Skeletal muscle tissue (tissue), 4 donors: ENCODE measurements around the gene CDH23. TPM values are rescaled to one million over a fixed set of nuclear protein-coding genes. Genes with fewer than 3 reads are reported as not detected.

Source experiments
- H3K27ac ChIP-seq: one replicate; pipeline ENCODE4 v1.7.0; 2013; ENCODE audit warnings: mild to moderate bottlenecking, low read depth, low read length, inconsistent platforms
- H3K27me3 ChIP-seq, 3 donors: one replicate each; pipeline ENCODE4 v1.7.0; 2013; ENCODE audit warnings: low read length in 3 of 3; ENCODE audit not compliant: control insufficient read depth in 3 of 3, insufficient read depth in 3 of 3
- H3K36me3 ChIP-seq, 3 donors: one replicate each; pipeline ENCODE4 v1.7.0; 2013; ENCODE audit warnings: low read length in 3 of 3; ENCODE audit not compliant: control insufficient read depth in 3 of 3, insufficient read depth in 3 of 3
- H3K4me1 ChIP-seq, 3 donors: one replicate each; pipeline ENCODE4 v1.7.0; 2013; ENCODE audit warnings: low read length in 3 of 3, mild to moderate bottlenecking in 3 of 3; ENCODE audit not compliant: control insufficient read depth in 3 of 3, insufficient read depth in 3 of 3
- H3K4me3 ChIP-seq, 3 donors: one replicate each; pipeline ENCODE4 v1.7.0; 2013; ENCODE audit warnings: low read length in 3 of 3
- H3K9ac ChIP-seq, 3 donors: one replicate each; pipeline ENCODE4 v1.7.0; 2013; ENCODE audit warnings: low read length in 3 of 3, mild to moderate bottlenecking in 3 of 3, moderate library complexity in 2 of 3, low read depth in 1 of 3
- H3K9me3 ChIP-seq, 3 donors: one replicate each; pipeline ENCODE4 v1.7.0; 2013; ENCODE audit warnings: low read length in 3 of 3; ENCODE audit not compliant: control insufficient read depth in 3 of 3
- total RNA-seq: library from RNA; depleted of rRNA; stranded (reverse); fragments of >200 nt; gene quantifications from one replicate; pipeline ENCODE4 v1.2.3, GENCODE V29; 2014
- donor health status: Osteomylitis.

CDH23 gene
- total RNA-seq, 1 donor from 2014 or later, result 3.7 TPM

DNA sequence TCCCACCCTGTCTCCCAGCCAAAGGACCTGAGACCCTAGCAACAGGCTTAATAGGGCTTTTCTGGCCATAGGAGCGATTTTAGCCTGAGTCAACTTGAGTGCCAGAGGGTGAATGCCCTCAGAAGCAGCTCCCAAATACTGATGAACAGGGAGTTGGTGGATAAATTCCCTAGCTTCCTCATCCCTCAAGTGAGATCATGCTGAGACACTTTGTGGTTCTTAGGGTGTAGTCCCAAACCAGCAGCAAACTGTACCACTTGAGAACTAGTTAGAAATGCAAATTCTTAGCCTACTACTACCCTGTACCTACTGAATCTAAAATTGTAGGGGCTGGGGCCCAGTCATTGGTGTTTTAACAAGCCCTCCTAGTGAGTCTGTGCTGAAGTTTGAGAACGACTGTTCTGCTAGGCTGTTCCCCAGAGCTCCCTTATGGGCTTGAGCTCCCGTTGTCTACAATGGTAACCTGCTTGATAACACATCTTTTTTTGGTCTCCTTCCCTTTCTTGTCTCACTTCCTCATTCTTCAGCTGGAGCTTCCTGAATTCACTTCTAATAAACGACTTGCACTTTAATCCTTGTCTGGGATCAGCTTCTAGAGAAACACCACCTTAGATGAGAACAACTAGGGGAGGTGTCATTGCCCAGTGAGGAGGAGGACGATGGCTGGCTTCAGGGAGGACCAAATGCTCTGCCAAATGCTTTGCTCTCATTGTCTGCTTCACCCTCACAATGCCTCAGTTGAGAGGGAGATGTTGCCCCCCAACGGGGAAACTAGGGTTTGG, 18.2 kb upstream of the CDH23 start:
- H3K9ac ChIP-seq, result no peak overlapping the region
- H3K27ac ChIP-seq, result no peak overlapping the region
- peaks cover 5 to 10% (median 5%) of the 10 kb centered on the region in 3 donors for H3K4me1 ChIP-seq
- no peaks in the 10 kb centered on the region for H3K27me3 ChIP-seq
- H3K36me3 ChIP-seq, result no peaks in the 10 kb centered on the region
- no peak overlapping the region for H3K4me3 ChIP-seq
- no peaks in the 10 kb centered on the region for H3K9me3 ChIP-seq

DNA sequence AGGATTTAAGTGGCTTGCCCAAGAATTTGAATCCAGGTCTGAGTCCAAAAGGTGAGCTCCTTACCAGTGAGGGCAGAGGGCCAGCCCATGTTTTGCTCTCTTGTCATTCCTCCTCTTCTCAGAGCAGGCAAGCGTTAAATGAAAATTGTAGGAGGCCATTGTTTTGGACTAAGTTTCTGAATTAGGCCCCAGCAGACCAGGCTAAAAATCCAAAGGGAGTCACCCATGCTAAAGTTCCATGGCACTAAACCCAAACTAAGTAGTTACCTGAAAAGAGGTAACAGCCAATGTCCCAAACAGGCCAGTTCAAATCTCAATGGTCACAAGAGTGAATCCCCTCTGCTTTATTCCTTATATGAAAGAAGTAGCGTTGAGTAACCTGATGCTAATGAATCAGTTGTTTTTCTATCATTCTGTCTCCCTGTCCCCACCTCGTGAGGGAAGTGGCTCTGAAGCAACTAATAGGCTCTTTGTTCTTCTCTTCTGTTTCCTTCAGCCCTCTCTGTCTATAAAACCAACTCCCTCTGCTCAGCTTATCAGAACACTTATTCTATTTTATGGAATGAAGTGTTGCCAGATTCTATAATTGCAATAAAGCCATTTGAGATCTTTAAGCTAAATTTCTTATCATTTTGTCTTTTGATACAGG, 17.5 kb upstream of the CDH23 start:
- Histone ChIP-seq H3K4me1 (peaks cover 5 to 10% (median 5%) of the 10 kb centered on the region in 3 donors), H3K4me3 (no peak overlapping the region), H3K9me3 (no peaks in the 10 kb centered on the region), H3K36me3 (no peaks in the 10 kb centered on the region), H3K27ac (no peak overlapping the region), H3K9ac (no peak overlapping the region), H3K27me3 (no peaks in the 10 kb centered on the region)

DNA sequence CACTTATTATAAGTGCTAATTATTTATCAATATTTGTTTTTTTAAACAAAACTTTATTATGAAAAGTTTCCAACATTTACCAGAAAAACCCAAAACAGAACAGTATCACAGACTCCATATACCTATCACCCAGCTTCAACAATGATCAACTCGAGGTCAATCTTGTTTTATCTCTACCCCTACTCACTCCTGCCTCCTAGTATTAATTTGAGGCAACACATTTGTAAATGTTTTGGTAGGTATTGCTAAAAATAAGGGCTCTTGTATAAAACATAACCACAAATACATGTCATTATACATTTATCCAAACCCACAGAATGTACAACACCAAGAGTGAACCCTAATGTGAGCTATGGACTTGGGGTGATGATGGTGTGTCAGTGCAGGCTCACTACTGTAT, 15.9 kb upstream of the CDH23 start:
- Histone ChIP-seq H3K36me3 (no peaks in the 10 kb centered on the region), H3K4me3 (no peak overlapping the region), H3K9me3 (no peaks in the 10 kb centered on the region), H3K27me3 (no peaks in the 10 kb centered on the region), H3K27ac (no peak overlapping the region), H3K4me1 (peaks cover 5 to 12% (median 5%) of the 10 kb centered on the region in 3 donors), H3K9ac (no peak overlapping the region)

DNA sequence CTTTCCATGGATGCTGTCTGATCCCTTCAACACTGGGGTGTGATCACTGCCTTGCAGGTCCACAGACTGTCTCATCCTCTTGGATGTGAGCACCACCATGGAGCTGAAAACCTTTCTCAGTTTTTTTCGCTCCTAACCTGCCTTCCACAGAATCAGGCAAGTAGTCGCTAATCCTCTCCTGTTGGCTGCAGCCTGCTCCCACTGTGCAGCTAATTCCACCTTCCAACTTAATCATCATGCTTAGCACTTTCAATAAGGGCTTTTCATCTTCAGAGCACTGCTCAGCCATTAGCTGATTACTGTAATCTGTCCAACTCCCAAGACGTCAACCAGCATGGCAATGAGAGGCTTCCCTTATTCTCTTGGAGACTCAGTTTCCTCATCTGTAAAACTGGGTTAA, 15.1 kb upstream of the CDH23 start:
- H3K4me1 ChIP-seq, result peaks cover 5 to 11% (median 5%) of the 10 kb centered on the region in 3 donors
- H3K9ac ChIP-seq, result no peak overlapping the region
- H3K4me3 ChIP-seq, result no peak overlapping the region
- no peaks in the 10 kb centered on the region for H3K36me3 ChIP-seq
- no peaks in the 10 kb centered on the region for H3K9me3 ChIP-seq
- H3K27ac ChIP-seq, result no peak overlapping the region
- H3K27me3 ChIP-seq, result no peaks in the 10 kb centered on the region

DNA sequence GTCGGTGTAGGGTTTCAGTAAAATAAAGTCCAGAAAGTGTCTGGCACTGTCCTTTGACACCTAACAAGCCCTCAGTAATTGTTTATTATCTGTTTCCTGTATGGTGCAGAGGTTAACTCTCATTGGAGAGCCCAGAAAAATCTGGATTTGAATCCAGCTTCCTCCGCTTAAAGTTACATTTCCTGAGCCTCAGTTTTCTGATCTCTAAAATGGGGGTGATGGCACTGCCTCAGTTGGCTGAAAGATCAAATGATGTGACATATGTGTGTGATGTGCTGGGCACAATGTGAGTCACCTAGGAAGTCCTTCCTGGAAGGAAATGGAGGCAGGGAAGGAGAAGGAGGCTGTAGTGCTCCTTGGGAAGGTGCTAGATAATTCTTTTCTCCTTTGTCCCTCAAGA, 14.7 kb upstream of the CDH23 start:
- Histone ChIP-seq H3K9ac (no peak overlapping the region), H3K4me3 (no peak overlapping the region), H3K27ac (no peak overlapping the region), H3K36me3 (no peaks in the 10 kb centered on the region), H3K9me3 (no peaks in the 10 kb centered on the region), H3K4me1 (peaks cover 1 to 7% (median 2%) of the 10 kb centered on the region in 3 donors), H3K27me3 (no peaks in the 10 kb centered on the region)

DNA sequence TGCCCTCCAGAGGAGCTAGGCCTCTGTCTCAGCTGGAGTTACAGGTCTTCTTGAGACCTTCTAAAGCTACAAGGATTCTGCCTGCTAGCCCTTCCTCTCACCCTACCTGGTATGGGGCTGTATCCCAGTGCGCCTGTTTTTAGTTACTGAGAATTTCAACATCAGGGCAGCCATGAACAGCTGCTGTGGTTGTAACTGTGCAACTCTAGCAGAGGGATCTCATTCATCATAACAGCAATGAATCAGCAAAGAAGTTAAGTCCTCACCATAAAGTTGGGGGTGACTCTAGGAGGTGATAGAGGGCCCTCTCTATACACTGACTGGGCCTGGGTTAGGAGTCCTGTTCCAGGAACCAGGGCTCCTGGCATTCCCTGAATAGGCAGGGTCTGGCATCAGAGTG, 14.0 kb upstream of the CDH23 start:
- Histone ChIP-seq H3K9ac (no peak overlapping the region), H3K9me3 (no peaks in the 10 kb centered on the region), H3K4me1 (peaks cover 0 to 5% (median 0%) of the 10 kb centered on the region in 3 donors), H3K36me3 (no peaks in the 10 kb centered on the region), H3K27ac (no peak overlapping the region), H3K27me3 (peaks cover 0 to under 1% (median 0%) of the 10 kb centered on the region in 3 donors), H3K4me3 (no peak overlapping the region)

DNA sequence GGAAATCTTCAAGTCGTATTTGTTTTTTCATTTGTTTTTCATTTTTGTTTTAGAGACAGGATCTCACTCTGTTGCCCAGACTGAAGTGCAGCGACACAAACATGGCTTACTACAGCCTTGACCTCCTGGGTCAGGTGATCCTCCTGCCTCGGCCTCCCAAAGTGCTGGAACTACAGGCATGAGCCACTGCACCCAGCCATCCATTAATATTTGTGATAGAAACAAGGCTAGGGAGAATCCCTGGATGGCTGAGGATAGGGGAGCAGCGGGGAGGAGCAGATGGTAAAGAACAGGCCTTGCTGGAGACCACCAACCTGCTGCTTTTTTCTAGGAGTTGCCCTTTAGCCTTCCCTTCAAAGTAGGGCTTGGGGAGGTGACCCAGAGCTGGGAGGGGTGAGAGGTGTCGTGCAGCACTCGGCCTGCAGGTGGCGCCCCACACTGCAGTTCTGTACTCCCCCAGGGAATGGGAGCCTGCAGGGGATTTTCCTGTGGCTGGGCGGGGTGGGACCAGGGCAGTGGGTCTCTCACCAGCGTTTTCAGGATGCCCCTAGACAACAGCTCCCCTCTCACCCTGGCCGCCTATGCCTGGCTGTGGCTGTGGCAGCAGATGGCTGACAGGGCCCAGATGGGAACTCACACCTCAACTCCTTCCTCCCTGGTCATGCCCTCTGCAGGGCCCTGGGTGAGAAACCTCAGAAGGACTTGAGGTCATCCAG, 12.6 kb upstream of the CDH23 start:
- H3K4me1 ChIP-seq, result peaks cover 0 to 5% (median 0%) of the 10 kb centered on the region in 3 donors
- no peaks in the 10 kb centered on the region for H3K9me3 ChIP-seq
- H3K36me3 ChIP-seq, result no peaks in the 10 kb centered on the region
- peaks cover 0 to 3% (median 2%) of the 10 kb centered on the region in 3 donors for H3K27me3 ChIP-seq
- no peak overlapping the region for H3K27ac ChIP-seq
- no peak overlapping the region for H3K4me3 ChIP-seq
- H3K9ac ChIP-seq, result no peak overlapping the region

DNA sequence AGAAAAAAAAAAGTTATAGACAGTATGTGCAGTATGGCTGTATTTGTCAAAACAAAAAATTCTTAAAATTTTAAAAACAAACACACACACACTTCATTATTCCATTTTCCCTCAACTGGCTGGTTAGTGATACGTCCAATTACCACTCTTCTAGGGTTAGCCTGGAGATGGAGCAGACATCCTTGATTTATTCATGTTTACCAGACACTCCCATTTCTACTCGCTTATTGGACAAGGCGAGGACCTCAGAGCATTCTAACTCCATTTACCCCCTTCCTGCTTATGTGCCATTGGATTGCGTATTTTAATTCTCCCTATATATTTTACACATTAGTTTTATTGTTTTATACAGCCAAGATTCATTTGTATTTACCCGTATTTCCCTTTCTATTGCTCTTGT, 8.5 kb upstream of the CDH23 start:
- Histone ChIP-seq H3K4me3 (no peak overlapping the region), H3K27ac (no peak overlapping the region), H3K27me3 (peaks cover 12 to 19% (median 17%) of the 10 kb centered on the region in 3 donors), H3K36me3 (no peaks in the 10 kb centered on the region), H3K9me3 (no peaks in the 10 kb centered on the region), H3K4me1 (peaks cover 0 to 2% (median 0%) of the 10 kb centered on the region in 3 donors), H3K9ac (no peak overlapping the region)

DNA sequence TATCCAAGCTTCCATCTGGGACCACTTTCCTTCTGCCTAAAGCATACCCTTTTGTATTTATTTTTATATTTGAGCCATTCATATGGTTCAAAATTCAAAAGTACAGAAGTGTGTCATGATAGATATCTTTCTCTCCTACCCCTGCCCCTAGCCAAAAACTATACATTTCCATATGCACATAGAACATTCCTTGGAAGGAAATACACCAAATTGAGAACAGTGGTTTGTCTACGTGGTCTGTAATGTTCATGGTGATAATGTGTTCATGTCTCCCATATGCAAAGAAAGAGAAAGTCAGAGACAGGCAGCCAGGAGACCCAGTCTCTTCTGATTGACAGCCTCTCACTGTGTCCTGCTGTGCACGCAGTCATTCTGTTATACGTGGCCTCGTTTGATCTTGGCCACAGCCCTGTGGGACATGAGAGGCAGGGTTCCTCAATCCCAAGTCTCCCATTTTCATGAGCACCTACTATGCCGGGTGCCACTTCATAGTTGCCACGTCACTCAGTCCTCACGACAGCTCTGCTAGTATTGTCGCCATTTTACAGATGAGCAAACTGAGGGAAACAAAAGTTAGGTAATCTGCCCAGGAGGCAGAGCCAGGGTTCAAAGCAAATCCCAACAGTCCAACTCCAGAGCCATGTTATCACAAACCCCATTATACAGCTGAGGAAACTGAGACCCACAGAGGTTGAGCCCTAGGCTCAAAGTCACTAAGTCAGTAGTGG, 8.0 kb upstream of the CDH23 start:
- H3K36me3 ChIP-seq, result no peaks in the 10 kb centered on the region
- no peaks in the 10 kb centered on the region for H3K9me3 ChIP-seq
- no peak overlapping the region for H3K9ac ChIP-seq
- no peak overlapping the region for H3K4me3 ChIP-seq
- H3K4me1 ChIP-seq, result peaks cover 0 to 2% (median 0%) of the 10 kb centered on the region in 3 donors
- H3K27ac ChIP-seq, result no peak overlapping the region
- H3K27me3 ChIP-seq, result peaks cover 15 to 21% (median 19%) of the 10 kb centered on the region in 3 donors
